H1 (cell line): Measurements from ENCODE around the gene TMED3.

Experiments
- EGR1 ChIP-seq: IDR thresholded peaks from 2 replicates; pipeline ENCODE4 v1.6.1; 2011; ENCODE audit warnings: low read depth, low read length, borderline replicate concordance
- GABPA ChIP-seq: IDR thresholded peaks from 2 replicates; pipeline ENCODE4 v1.6.1; 2011; ENCODE audit warnings: mild to moderate bottlenecking, low read length, moderate library complexity, borderline replicate concordance; ENCODE audit not compliant: insufficient read depth
- HDAC6 ChIP-seq: IDR thresholded peaks from one replicate; pipeline ENCODE4 v1.7.1; 2012; ENCODE audit warnings: low read depth, mild to moderate bottlenecking, inconsistent platforms, low read length, moderate library complexity
- POLR2A ChIP-seq, 2 experiments: IDR thresholded peaks; 1 replicate in 1 of 2; 2 replicates in 1 of 2; pipeline ENCODE4 v1.6.1; 2011; ENCODE audit warnings: low read depth in 2 of 2, low read length in 2 of 2, mild to moderate bottlenecking in 2 of 2; ENCODE audit errors: control extremely low read depth in 1 of 2
- RAD21 ChIP-seq, 2 experiments: IDR thresholded peaks in 1 of 2; conservative IDR thresholded peaks in 1 of 2; 2 replicates each; pipeline ENCODE4 v1.6.1; 2011; ENCODE audit warnings: low read depth in 2 of 2, low read length in 2 of 2, improper control_type of control experiment in 1 of 2, inconsistent platforms in 1 of 2, mild to moderate bottlenecking in 1 of 2, moderate library complexity in 1 of 2
- RNF2 ChIP-seq: fragments of 200-900, 300-1000 bp; sonication (generic); IDR thresholded peaks from 2 replicates; pipeline ENCODE4 v1.7.1; 2016; ENCODE audit warnings: borderline replicate concordance, low read depth, mild to moderate bottlenecking, antibody characterized with exemption, low read length; ENCODE audit not compliant: poor library complexity, severe bottlenecking; ENCODE audit errors: missing control alignments
- TAF1 ChIP-seq: IDR thresholded peaks from 2 replicates; pipeline ENCODE4 v1.6.1; 2011; ENCODE audit warnings: mild to moderate bottlenecking, low read depth, low read length
- YY1 ChIP-seq: IDR thresholded peaks from 2 replicates; pipeline ENCODE4 v1.6.1; 2011; ENCODE audit warnings: low read depth, mild to moderate bottlenecking, low read length
- TF ChIP-seq, protein P1 (sequence below), 3 experiments: IDR thresholded peaks; 1 replicate in 2 of 3; 2 replicates in 1 of 3; pipeline versions ENCODE4 v1.5.1 to v1.6.1; 2011; ENCODE audit warnings: low read length in 3 of 3, mild to moderate bottlenecking in 3 of 3, inconsistent platforms in 2 of 3, low read depth in 1 of 3, moderate library complexity in 1 of 3; ENCODE audit not compliant: insufficient read depth in 1 of 3; ENCODE audit errors: control extremely low read depth in 1 of 3

DNA sequence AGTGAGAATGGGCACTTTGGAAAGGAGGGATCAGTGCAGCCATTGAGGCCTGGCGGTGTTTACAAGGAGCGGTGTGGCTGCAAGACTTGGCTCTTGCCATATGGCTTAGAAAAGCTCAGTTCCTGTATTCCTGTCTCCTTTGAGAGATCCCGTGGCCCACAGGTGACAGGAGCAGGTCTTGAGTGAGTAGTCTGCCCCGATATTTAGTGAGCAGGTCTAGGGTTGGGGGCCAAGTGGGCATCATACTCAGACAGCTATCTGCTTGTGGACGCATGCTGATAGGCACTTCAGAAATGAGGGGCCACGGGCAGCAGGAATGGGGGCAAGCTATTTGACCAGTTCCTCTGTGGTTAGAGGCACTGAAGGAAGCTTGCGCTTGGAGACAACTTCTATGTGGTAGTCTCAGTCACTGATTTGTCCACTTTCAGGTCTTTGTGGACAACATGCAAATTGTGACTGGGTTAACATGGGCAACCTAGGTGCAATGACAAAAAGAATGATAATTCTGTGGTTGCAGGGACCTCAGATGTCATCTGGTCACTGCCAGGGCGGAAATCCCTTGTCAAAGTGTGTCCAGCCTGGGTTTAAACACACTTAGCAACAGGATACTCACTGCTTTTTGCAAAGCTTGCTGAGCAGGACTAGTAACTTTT lies 1.1 kb downstream of the TMED3 start:
- TF ChIP-seq RAD21 (IDR thresholded peaks at IDR 0.05 in 1 of 2, conservative IDR thresholded peaks at IDR 0.05 in 1 of 2; ENCODE audit: low read depth in 2 of 2, low read length in 2 of 2) (no peak), YY1 (no peak), HDAC6 (no peak), TAF1 (no peak), POLR2A (IDR thresholded peaks at IDR 0.05; ENCODE audit: control extremely low read depth in 1 of 2, low read depth in 2 of 2, low read length in 2 of 2) (no peak), RNF2 (no peak), GABPA (no peak), EGR1 (no peak)
- TF ChIP-seq, protein P1, sequence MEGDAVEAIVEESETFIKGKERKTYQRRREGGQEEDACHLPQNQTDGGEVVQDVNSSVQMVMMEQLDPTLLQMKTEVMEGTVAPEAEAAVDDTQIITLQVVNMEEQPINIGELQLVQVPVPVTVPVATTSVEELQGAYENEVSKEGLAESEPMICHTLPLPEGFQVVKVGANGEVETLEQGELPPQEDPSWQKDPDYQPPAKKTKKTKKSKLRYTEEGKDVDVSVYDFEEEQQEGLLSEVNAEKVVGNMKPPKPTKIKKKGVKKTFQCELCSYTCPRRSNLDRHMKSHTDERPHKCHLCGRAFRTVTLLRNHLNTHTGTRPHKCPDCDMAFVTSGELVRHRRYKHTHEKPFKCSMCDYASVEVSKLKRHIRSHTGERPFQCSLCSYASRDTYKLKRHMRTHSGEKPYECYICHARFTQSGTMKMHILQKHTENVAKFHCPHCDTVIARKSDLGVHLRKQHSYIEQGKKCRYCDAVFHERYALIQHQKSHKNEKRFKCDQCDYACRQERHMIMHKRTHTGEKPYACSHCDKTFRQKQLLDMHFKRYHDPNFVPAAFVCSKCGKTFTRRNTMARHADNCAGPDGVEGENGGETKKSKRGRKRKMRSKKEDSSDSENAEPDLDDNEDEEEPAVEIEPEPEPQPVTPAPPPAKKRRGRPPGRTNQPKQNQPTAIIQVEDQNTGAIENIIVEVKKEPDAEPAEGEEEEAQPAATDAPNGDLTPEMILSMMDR (IDR thresholded peaks at IDR 0.05; ENCODE audit: control extremely low read depth in 1 of 3, insufficient read depth in 1 of 3, low read depth in 1 of 3, low read length in 3 of 3): no peak
